ENCODE results near the gene TIMMDC1. TPM values are rescaled to one million over a fixed set of nuclear protein-coding genes. Genes with fewer than 3 reads are reported as not detected.
"Not testable (repeated sequence)": the region's sequence is repeated elsewhere in the genome, so short reads cannot be mapped to it uniquely, and the experiment has no call there.

TIMMDC1 gene
- total and polyA plus RNA-seq, 10 of the 15 experiments (the other 5 are each of a cell fraction or from before 2014, with no cell fraction given) = 55.9 to 146 (median 72.1) TPM

GRCh38 chr3:119551598-119551997, 53.3 kb downstream of the TIMMDC1 start:
- peak overlapping the region; percentile 93 for H3K27ac ChIP-seq (ENCODE audit: control insufficient read depth, insufficient read depth)
- intact Hi-C loops (cut with micrococcal nuclease; ENCODE audit: unreplicated experiment) = loop anchor here (10.0 kb wide), 1 partner anchor 543 kb away; the partner anchor contains the start of gene GSK3B
- H2AFZ ChIP-seq (ENCODE audit: control insufficient read depth, low read depth, low read length) = no peak overlapping the region
- RAD21 ChIA-PET (ENCODE audit: unreplicated experiment) = interaction anchor here (0.6 to 11.9 kb wide), 7 partner anchors 10 to 257 kb away, joined by 3 to 239 read pairs (median 3); partner anchors contain the start of gene ARHGAP31
- SMC1A ChIA-PET (ENCODE audit: uncharacterized antibody, unreplicated experiment) = interaction anchor here (0.8 to 4.1 kb wide), 10 partner anchors 15 to 154 kb away, joined by 3 to 30 read pairs (median 4); partner anchors contain the start of genes COX17 and PLA1A
- peaks cover 94% of the 10 kb centered on the region for H3K79me2 ChIP-seq (ENCODE audit: control insufficient read depth, insufficient read depth, low read length)
- no peaks in the 10 kb centered on the region for H3K27me3 ChIP-seq (replicated peaks in 1 of 2; ENCODE audit: control insufficient read depth in 2 of 2, insufficient read depth in 2 of 2, low read length in 1 of 2)
- ATAC-seq (peak; percentile 13), FAIRE-seq (no peak), DNase-seq (ENCODE audit: low read depth, low spot score) (no peak)
- 11% methylated on average over 5 of the region's 5 CpGs for WGBS (ENCODE audit: insufficient coverage, insufficient replicate concordance, low lambda C conversion rate, missing lambda C conversion rate)
- CTCF ChIA-PET = interaction anchor here (0.8 to 4.9 kb wide), 7 partner anchors 8 to 128 kb away, joined by 3 to 46 read pairs (median 15); partner anchors contain the start of gene CD80
- peak; percentile 77 for TF ChIP-seq BMI1 (IDR thresholded peaks at IDR 0.05; ENCODE audit: borderline replicate concordance)
- no peak for TF ChIP-seq SMAD5 (IDR thresholded peaks at IDR 0.05; ENCODE audit: low read depth)
- 0 out of 2 replicates have a peak, but pooled peaks have one; percentile 20 for TF ChIP-seq PML (IDR thresholded peaks at IDR 0.05; ENCODE audit: low read length)
- TF ChIP-seq TARDBP (IDR thresholded peaks at IDR 0.05; ENCODE audit: borderline replicate concordance) = no peak
- TF ChIP-seq RELB (IDR thresholded peaks at IDR 0.05; ENCODE audit: low read depth) = no peak
- TF ChIP-seq POLR2A (IDR thresholded peaks at IDR 0.05; ENCODE audit: low read depth, low read length) = peak; percentile 70; the same call in 1 of the 2 replicates
- POLR2A ChIA-PET = interaction anchor here (0.6 to 2.7 kb wide), 4 partner anchors 10 to 48 kb away, joined by 3 to 20 read pairs (median 7); no protein-coding TSS in a partner anchor
- in situ Hi-C loops (cut with MboI) = no loop called here
- BruUV-seq (replicated peaks) = no TSS peak
- H3K4me1 ChIP-seq (ENCODE audit: control insufficient read depth, insufficient read depth, low read length) = peaks cover 48% of the 10 kb centered on the region
- no peak overlapping the region for H3K9ac ChIP-seq (ENCODE audit: control insufficient read depth, insufficient read depth, low read length)
- peak overlapping the region; percentile 96 for H3K4me2 ChIP-seq (ENCODE audit: control insufficient read depth, insufficient read depth)
- no peaks in the 10 kb centered on the region for H4K20me1 ChIP-seq (ENCODE audit: control insufficient read depth, insufficient read depth)
- no peaks in the 10 kb centered on the region for H3K9me3 ChIP-seq (replicated peaks; ENCODE audit: control insufficient read depth, insufficient read depth, low read length)
- H3K36me3 ChIP-seq (ENCODE audit: control insufficient read depth in 2 of 2, insufficient read depth in 2 of 2, low read length in 1 of 2) = peaks cover 3 to 23% of the 10 kb centered on the region in 2 experiments; a peak in 3 of 4 replicates
- H3K4me3 ChIP-seq = peak overlapping the region; percentile 57

GRCh38 chr3:119552928-119553327, 54.6 kb downstream of the TIMMDC1 start:
- peaks cover 96% of the 10 kb centered on the region for H3K79me2 ChIP-seq (ENCODE audit: control insufficient read depth, insufficient read depth, low read length)
- WGBS (ENCODE audit: insufficient coverage, insufficient replicate concordance, low lambda C conversion rate, missing lambda C conversion rate) = 16% methylated on average over 6 of the region's 6 CpGs
- peaks cover 48% of the 10 kb centered on the region for H3K4me1 ChIP-seq (ENCODE audit: control insufficient read depth, insufficient read depth, low read length)
- H3K4me3 ChIP-seq = peak overlapping the region; percentile 76
- H3K9me3 ChIP-seq (replicated peaks; ENCODE audit: control insufficient read depth, insufficient read depth, low read length); DNase-seq (ENCODE audit: low read depth, low spot score); H2AFZ ChIP-seq (ENCODE audit: control insufficient read depth, low read depth, low read length); ATAC-seq; BruUV-seq (replicated peaks); H4K20me1 ChIP-seq (ENCODE audit: control insufficient read depth, insufficient read depth); in situ Hi-C loops (cut with MboI); H3K27me3 ChIP-seq (replicated peaks in 1 of 2; ENCODE audit: control insufficient read depth in 2 of 2, insufficient read depth in 2 of 2, low read length in 1 of 2); FAIRE-seq: not testable (repeated sequence)
- POLR2A ChIA-PET = interaction anchor here (0.6 to 2.7 kb wide), 6 partner anchors 9 to 291 kb away, joined by 3 to 20 read pairs (median 5); partner anchors contain the start of gene TIMMDC1
- CTCF ChIA-PET = interaction anchor here (1.0 to 4.9 kb wide), 3 partner anchors 32 to 138 kb away, joined by 3 to 46 read pairs (median 3); no protein-coding TSS in a partner anchor
- SMC1A ChIA-PET (ENCODE audit: uncharacterized antibody, unreplicated experiment) = interaction anchor here (1.0 to 8.0 kb wide), 10 partner anchors 14 to 129 kb away, joined by 3 to 42 read pairs (median 4); partner anchors contain the start of genes COX17 and PLA1A
- peak overlapping the region; percentile 8; the same call in 1 of the 2 replicates for H3K9ac ChIP-seq (ENCODE audit: control insufficient read depth, insufficient read depth, low read length)
- peak overlapping the region; percentile 41; the same call in 1 of the 2 replicates for H3K27ac ChIP-seq (ENCODE audit: control insufficient read depth, insufficient read depth)
- intact Hi-C loops (cut with micrococcal nuclease; ENCODE audit: unreplicated experiment) = loop anchor here (10.0 kb wide), 1 partner anchor 542 kb away; the partner anchor contains the start of gene GSK3B
- peaks cover 3 to 15% of the 10 kb centered on the region in 2 experiments; a peak in 3 of 4 replicates for H3K36me3 ChIP-seq (ENCODE audit: control insufficient read depth in 2 of 2, insufficient read depth in 2 of 2, low read length in 1 of 2)
- peak overlapping the region; percentile 57 for H3K4me2 ChIP-seq (ENCODE audit: control insufficient read depth, insufficient read depth)
- RAD21 ChIA-PET (ENCODE audit: unreplicated experiment) = interaction anchor here (0.7 to 11.9 kb wide), 6 partner anchors 35 to 128 kb away, joined by 3 to 239 read pairs (median 6); partner anchors contain the start of gene TIMMDC1

All from GM12878 (cell line).